H1 (cell line): ENCODE data around the gene LRRC4C. TPM values are rescaled to one million over a fixed set of nuclear protein-coding genes. Genes with fewer than 3 reads are reported as not detected.

ENCODE experiments used
- CTCF ChIA-PET: fragments of 300-600 bp; sonication (Branson Sonifier 250); formaldehyde crosslinking; loops from one replicate; lab custom pipeline; 2021; ENCODE audit not compliant: partially characterized antibody; lab: Charles Lee
- POLR2A ChIA-PET: fragments of 300-600 bp; sonication (Branson Sonifier 250); formaldehyde crosslinking; loops from one replicate; lab custom pipeline; 2021; ENCODE audit warnings: inconsistent platforms; ENCODE audit not compliant: partially characterized antibody; lab: Charles Lee
- DNase-seq, 2 experiments: peaks; one replicate each; pipeline versions ENCODE4 v3.0.0 to v3.0.0-alpha.2; 2010 to 2022; ENCODE audit warnings: low spot score in 2 of 2, low read depth in 1 of 2, mixed read lengths in 1 of 2
- FAIRE-seq: peaks from 2 replicates; lab custom pipeline; 2011; peaks lifted over from hg19 to GRCh38; lab: Jason Lieb, UNC
- H2AFZ ChIP-seq: 2 replicates; pipeline ENCODE4 v1.8.1; 2012; ENCODE audit warnings: low read length, inconsistent platforms
- H2AK5ac ChIP-seq: 2 replicates; pipeline ENCODE4 v1.6.1; 2013; ENCODE audit warnings: low read depth, low read length
- H2BK120ac ChIP-seq: replicated peaks from 2 replicates; pipeline ENCODE3; 2013; ENCODE audit warnings: low read depth, low read length, inconsistent platforms
- H2BK12ac ChIP-seq: 2 replicates; pipeline ENCODE4 v1.6.1; 2013; ENCODE audit warnings: low read depth, low read length
- H2BK15ac ChIP-seq: 2 replicates; pipeline ENCODE4 v1.6.1; 2013; ENCODE audit warnings: low read length
- H2BK20ac ChIP-seq: 2 replicates; pipeline ENCODE4 v1.6.1; 2013; ENCODE audit warnings: low read length
- H2BK5ac ChIP-seq: 2 replicates; pipeline ENCODE4 v1.6.1; 2013; ENCODE audit warnings: low read depth, low read length
- H3K14ac ChIP-seq: 2 replicates; pipeline ENCODE4 v1.6.1; 2013; ENCODE audit warnings: inconsistent platforms; ENCODE audit not compliant: insufficient read length
- H3K18ac ChIP-seq: 2 replicates; pipeline ENCODE4 v1.6.1; 2013; ENCODE audit warnings: low read length; ENCODE audit errors: extremely low read depth
- H3K23ac ChIP-seq: 2 replicates; pipeline ENCODE4 v1.6.1; 2013; ENCODE audit warnings: inconsistent platforms; ENCODE audit not compliant: insufficient read length
- H3K23me2 ChIP-seq: 2 replicates; pipeline ENCODE4 v1.6.1; 2013; ENCODE audit warnings: low read depth, low read length
- H3K27ac ChIP-seq: 2 replicates; pipeline ENCODE4 v1.6.1; 2011; ENCODE audit warnings: low read depth, low read length, inconsistent platforms
- H3K27me3 ChIP-seq, 4 experiments: replicated peaks in 1 of 4; 1 replicate in 1 of 4; 2 replicates in 3 of 4; pipeline versions ENCODE4 v1.6.1 to v1.8.1; 2011 to 2013; ENCODE audit warnings: low read length in 3 of 4, mild to moderate bottlenecking in 3 of 4, inconsistent platforms in 2 of 4, mixed read lengths in 2 of 4, moderate library complexity in 1 of 4; ENCODE audit not compliant: control insufficient read depth in 3 of 4, insufficient read depth in 3 of 4; ENCODE audit errors: extremely low read depth in 1 of 4
- H3K36me3 ChIP-seq, 4 experiments: 2 replicates each; pipeline versions ENCODE4 v1.6.1 to v1.8.1; 2011 to 2013; ENCODE audit warnings: mild to moderate bottlenecking in 4 of 4, low read length in 3 of 4, moderate library complexity in 2 of 4, control low read depth in 1 of 4, inconsistent platforms in 1 of 4; ENCODE audit not compliant: insufficient read depth in 4 of 4, control insufficient read depth in 2 of 4
- H3K4ac ChIP-seq: replicated peaks from 2 replicates; pipeline ENCODE3; 2013; ENCODE audit warnings: low read length, low read depth, mixed read lengths, inconsistent platforms; ENCODE audit not compliant: insufficient read length
- H3K4me1 ChIP-seq, 4 experiments: replicated peaks in 1 of 4; 1 replicate in 1 of 4; 2 replicates in 3 of 4; pipeline versions ENCODE4 v1.6.1 to v1.8.1; 2011 to 2013; ENCODE audit warnings: low read length in 3 of 4, inconsistent platforms in 2 of 4, mixed read lengths in 1 of 4; ENCODE audit not compliant: insufficient read depth in 4 of 4, control insufficient read depth in 3 of 4
- H3K4me2 ChIP-seq, 2 experiments: 2 replicates each; pipeline versions ENCODE4 v1.6.1 to v1.8.1; 2011 to 2013; ENCODE audit warnings: low read depth in 2 of 2, low read length in 2 of 2, control low read depth in 1 of 2, inconsistent platforms in 1 of 2, mild to moderate bottlenecking in 1 of 2; ENCODE audit not compliant: insufficient read depth in 1 of 2
- H3K4me3 ChIP-seq, 4 experiments: fragments of 200-600, 300-600 bp in 1 of 4; sonication (generic), shearing (Covaris generic), sonication (Bioruptor Twin) in 1 of 4; 2 replicates each; pipeline versions ENCODE4 v1.5.1 to v1.8.1; 2011 to 2016; ENCODE audit warnings: low read length in 4 of 4, low read depth in 3 of 4, control low read depth in 2 of 4, inconsistent platforms in 2 of 4, mild to moderate bottlenecking in 2 of 4, mixed read lengths in 1 of 4, moderate library complexity in 1 of 4; ENCODE audit not compliant: insufficient read depth in 2 of 4; ENCODE audit errors: extremely low read depth in 1 of 4
- H3K56ac ChIP-seq: replicated peaks from 2 replicates; pipeline ENCODE3; 2013; ENCODE audit warnings: low read depth, mild to moderate bottlenecking, mixed read lengths, low read length, inconsistent platforms; ENCODE audit not compliant: insufficient read length
- H3K79me1 ChIP-seq: 2 replicates; pipeline ENCODE4 v1.6.1; 2013; ENCODE audit warnings: low read depth, low read length, control low read depth
- H3K79me2 ChIP-seq, 2 experiments: 2 replicates each; pipeline versions ENCODE4 v1.6.1 to v1.8.1; 2012 to 2013; ENCODE audit warnings: low read length in 2 of 2, mild to moderate bottlenecking in 2 of 2, inconsistent platforms in 1 of 2; ENCODE audit not compliant: insufficient read depth in 2 of 2, control insufficient read depth in 1 of 2
- H3K9ac ChIP-seq, 4 experiments: replicated peaks in 1 of 4; 1 replicate in 1 of 4; 2 replicates in 3 of 4; pipeline versions ENCODE4 v1.6.1 to v1.8.1; 2011 to 2013; ENCODE audit warnings: low read depth in 3 of 4, low read length in 3 of 4, control low read depth in 2 of 4, mild to moderate bottlenecking in 2 of 4, moderate library complexity in 2 of 4, inconsistent platforms in 1 of 4; ENCODE audit errors: extremely low read depth in 1 of 4
- H3K9me3 ChIP-seq, 2 experiments: 2 replicates each; pipeline versions ENCODE4 v1.6.1 to v1.8.1; 2012 to 2013; ENCODE audit warnings: mild to moderate bottlenecking in 2 of 2, moderate library complexity in 2 of 2, control low read depth in 1 of 2, inconsistent platforms in 1 of 2, low read depth in 1 of 2, low read length in 1 of 2, mixed read lengths in 1 of 2; ENCODE audit not compliant: insufficient read depth in 2 of 2
- H4K20me1 ChIP-seq, 2 experiments: replicated peaks in 1 of 2; 2 replicates each; pipeline versions ENCODE3 to v1.8.1; 2011 to 2013; ENCODE audit warnings: inconsistent platforms in 2 of 2, low read length in 2 of 2, mild to moderate bottlenecking in 1 of 2; ENCODE audit not compliant: insufficient read depth in 2 of 2, control insufficient read depth in 1 of 2
- H4K5ac ChIP-seq: 2 replicates; pipeline ENCODE4 v1.6.1; 2013; ENCODE audit warnings: low read length, low read depth, mixed read lengths, inconsistent platforms; ENCODE audit not compliant: insufficient read length
- H4K8ac ChIP-seq: 2 replicates; pipeline ENCODE4 v1.8.0; 2013; ENCODE audit warnings: mild to moderate bottlenecking, moderate library complexity, low read length, inconsistent platforms; ENCODE audit not compliant: insufficient read depth; ENCODE audit errors: extremely low read depth
- H4K91ac ChIP-seq: replicated peaks from 2 replicates; pipeline ENCODE3; 2013; ENCODE audit warnings: low read length, mixed read lengths, inconsistent platforms; ENCODE audit not compliant: insufficient read length
- ASH2L ChIP-seq: fragments of 200-600, 300-600 bp; sonication (generic); IDR thresholded peaks from one replicate; pipeline ENCODE4 v1.7.1; 2017; ENCODE audit warnings: low read length
- BRCA1 ChIP-seq: IDR thresholded peaks from 2 replicates; pipeline ENCODE4 v1.6.1; 2012; ENCODE audit warnings: low read depth, low read length, improper control_type of control experiment
- CTCF ChIP-seq, 3 experiments: IDR thresholded peaks; 1 replicate in 2 of 3; 2 replicates in 1 of 3; pipeline versions ENCODE4 v1.5.1 to v1.6.1; 2011; ENCODE audit warnings: low read length in 3 of 3, mild to moderate bottlenecking in 3 of 3, inconsistent platforms in 2 of 3, low read depth in 1 of 3, moderate library complexity in 1 of 3; ENCODE audit not compliant: insufficient read depth in 1 of 3; ENCODE audit errors: control extremely low read depth in 1 of 3
- EP300 ChIP-seq, 2 experiments: IDR thresholded peaks; 1 replicate in 1 of 2; 2 replicates in 1 of 2; pipeline ENCODE4 v1.6.1; 2011 to 2012; ENCODE audit warnings: low read depth in 2 of 2, low read length in 2 of 2, mild to moderate bottlenecking in 2 of 2, borderline replicate concordance in 1 of 2, inconsistent platforms in 1 of 2, moderate library complexity in 1 of 2
- HDAC6 ChIP-seq: IDR thresholded peaks from one replicate; pipeline ENCODE4 v1.7.1; 2012; ENCODE audit warnings: low read depth, mild to moderate bottlenecking, inconsistent platforms, low read length, moderate library complexity
- JUND ChIP-seq: IDR thresholded peaks from 2 replicates; pipeline ENCODE4 v1.6.1; 2011; ENCODE audit warnings: mild to moderate bottlenecking, improper control_type of control experiment, low read length
- POLR2A ChIP-seq, 2 experiments: IDR thresholded peaks; 1 replicate in 1 of 2; 2 replicates in 1 of 2; pipeline ENCODE4 v1.6.1; 2011; ENCODE audit warnings: low read depth in 2 of 2, low read length in 2 of 2, mild to moderate bottlenecking in 2 of 2; ENCODE audit errors: control extremely low read depth in 1 of 2
- RAD21 ChIP-seq, 2 experiments: IDR thresholded peaks in 1 of 2; conservative IDR thresholded peaks in 1 of 2; 2 replicates each; pipeline ENCODE4 v1.6.1; 2011; ENCODE audit warnings: low read depth in 2 of 2, low read length in 2 of 2, improper control_type of control experiment in 1 of 2, inconsistent platforms in 1 of 2, mild to moderate bottlenecking in 1 of 2, moderate library complexity in 1 of 2
- SUZ12 ChIP-seq: fragments of 200-600 bp; sonication (generic); IDR thresholded peaks from 2 replicates; pipeline ENCODE4 v1.6.1; 2012; ENCODE audit warnings: mild to moderate bottlenecking, inconsistent platforms, low read length, moderate library complexity, mixed read lengths
- TAF1 ChIP-seq: IDR thresholded peaks from 2 replicates; pipeline ENCODE4 v1.6.1; 2011; ENCODE audit warnings: mild to moderate bottlenecking, low read depth, low read length
- TBP ChIP-seq: IDR thresholded peaks from 2 replicates; pipeline ENCODE4 v1.6.1; 2011; ENCODE audit warnings: low read depth, low read length, improper control_type of control experiment
- TCF12 ChIP-seq: IDR thresholded peaks from 2 replicates; pipeline ENCODE4 v1.6.1; 2011; ENCODE audit warnings: low read depth, mild to moderate bottlenecking, low read length
- WGBS, 2 experiments: shearing (Covaris generic) in 1 of 2; methylation state at CpG; one replicate each; pipeline versions ENCODE4 v1.1.6 to v1.1.7; 2013 to 2015; ENCODE audit warnings: low lambda C conversion rate in 2 of 2, mixed read lengths in 2 of 2, inconsistent platforms in 1 of 2, low coverage in 1 of 2, missing lambda C conversion rate in 1 of 2; ENCODE audit not compliant: insufficient replicate concordance in 2 of 2, insufficient coverage in 1 of 2, insufficient read length in 1 of 2; ENCODE audit errors: extremely low coverage in 1 of 2, missing lambda C conversion rate in 1 of 2; 5-methylcytosine and 5-hydroxymethylcytosine counted together
- polyA plus RNA-seq, 7 experiments: library from polyadenylated mRNA; depleted of rRNA in 3 of 7; stranded (reverse) in 5 of 7; unstranded in 2 of 7; fragments of >200 nt in 5 of 7; fragments of 200-250 nt in 2 of 7; gene quantifications; 1 replicate in 5 of 7; 2 replicates in 1 of 7; 4 replicates in 1 of 7; pipeline versions ENCODE4 v1.2.1 to v1.2.3, GENCODE V29; 2011 to 2013; ENCODE audit warnings: missing spikeins in 2 of 7, mixed read lengths in 2 of 7
- total RNA-seq: library from RNA; stranded (reverse); fragmentation: NEBNext Ultra II Directional; extraction: Animal tissue kit (Norgen Biotek cat#: 25700); gene quantifications from 2 replicates; pipeline ENCODE4 v1.2.1, GENCODE V29; 2021

The LRRC4C gene
- total and polyA plus RNA-seq, 2 of the 8 experiments (the other 6 are each of a cell fraction or from before 2014, with no cell fraction given) = 0.23 to 2.2 TPM

- CTCF ChIA-PET = interaction anchor here (1.0 to 2.2 kb wide), 3 partner anchors 21 to 94 kb away, joined by 3 to 7 read pairs (median 3); no protein-coding TSS in a partner anchor
- peaks cover 27 to 72% (median 71%) of the 10 kb centered on the region in 4 experiments for H3K27me3 ChIP-seq
- DNase-seq = no peak
- TF ChIP-seq HDAC6 (no peak), POLR2A (IDR thresholded peaks at IDR 0.05; ENCODE audit: control extremely low read depth in 1 of 2, low read depth in 2 of 2, low read length in 2 of 2) (no peak), BRCA1 (no peak), JUND (no peak), ASH2L (no peak), SUZ12 (no peak), TBP (no peak), TAF1 (no peak), CTCF (IDR thresholded peaks at IDR 0.05; ENCODE audit: control extremely low read depth in 1 of 3, insufficient read depth in 1 of 3, low read depth in 1 of 3, low read length in 3 of 3) (no peak), TCF12 (no peak), EP300 (IDR thresholded peaks at IDR 0.05; ENCODE audit: borderline replicate concordance in 1 of 2, low read depth in 2 of 2, low read length in 2 of 2) (no peak), RAD21 (IDR thresholded peaks at IDR 0.05 in 1 of 2, conservative IDR thresholded peaks at IDR 0.05 in 1 of 2; ENCODE audit: low read depth in 2 of 2, low read length in 2 of 2) (no peak)
These were observed 1255.8 kb downstream of the LRRC4C start for GRCh38 chr11:40203606-40204005.

More at GRCh38 chr11:40203606-40204005, 1255.8 kb downstream of the LRRC4C start:
- Histone ChIP-seq H4K91ac (no peak overlapping the region), H3K4ac (no peak overlapping the region), H3K27ac (no peak overlapping the region), H3K4me3 (peak overlapping the region in 1 of 4 experiments; percentile 33; a peak in 1 of 8 replicates), H3K79me2 (no peaks in the 10 kb centered on the region), H3K18ac (no peak overlapping the region), H4K5ac (no peak overlapping the region), H2BK15ac (no peak overlapping the region), H3K56ac (no peak overlapping the region), H2BK20ac (no peak overlapping the region), H2BK5ac (no peak overlapping the region), H3K23ac (no peak overlapping the region), H3K23me2 (no peaks in the 10 kb centered on the region), H3K14ac (no peak overlapping the region), H3K36me3 (no peaks in the 10 kb centered on the region), H2BK12ac (no peak overlapping the region), H2AFZ (no peak overlapping the region), H3K9ac (no peak overlapping the region), H3K9me3 (no peaks in the 10 kb centered on the region), H3K79me1 (no peaks in the 10 kb centered on the region), H3K4me1 (peaks cover 5 to 14% (median 10%) of the 10 kb centered on the region in 4 experiments; a peak in 6 of 7 replicates), H4K8ac (no peak overlapping the region), H4K20me1 (peaks cover 2 to 4% of the 10 kb centered on the region in 2 experiments), H2BK120ac (no peak overlapping the region), H3K4me2 (peak overlapping the region; percentile 35 to 36; a peak in 2 of 4 replicates), H2AK5ac (no peak overlapping the region)
- FAIRE-seq = no peak
- POLR2A ChIA-PET = no interaction called here
- WGBS, 2 experiments = 7% methylated on average over 1 of the region's 1 CpG; no CpG with 5 or more reads in 1 of the 2 experiments
